DOHH2 (cell line): ENCODE results near the gene SLC45A1.

Experiments
- EZH2phosphoT487 ChIP-seq: fragments of 200-600 bp; sonication (generic); IDR thresholded peaks from 2 replicates; pipeline ENCODE4 v1.6.1; 2017; ENCODE audit warnings: borderline replicate concordance, mild to moderate bottlenecking, antibody characterized with exemption, low read length, moderate library complexity, mixed read lengths
- TF ChIP-seq, protein P1 (sequence below): fragments of 200-600 bp; sonication (generic); IDR thresholded peaks from one replicate; pipeline ENCODE4 v1.5.1; 2014; ENCODE audit warnings: antibody characterized with exemption, mild to moderate bottlenecking, low read depth, low read length; ENCODE audit not compliant: poor library complexity, severe bottlenecking

DNA sequence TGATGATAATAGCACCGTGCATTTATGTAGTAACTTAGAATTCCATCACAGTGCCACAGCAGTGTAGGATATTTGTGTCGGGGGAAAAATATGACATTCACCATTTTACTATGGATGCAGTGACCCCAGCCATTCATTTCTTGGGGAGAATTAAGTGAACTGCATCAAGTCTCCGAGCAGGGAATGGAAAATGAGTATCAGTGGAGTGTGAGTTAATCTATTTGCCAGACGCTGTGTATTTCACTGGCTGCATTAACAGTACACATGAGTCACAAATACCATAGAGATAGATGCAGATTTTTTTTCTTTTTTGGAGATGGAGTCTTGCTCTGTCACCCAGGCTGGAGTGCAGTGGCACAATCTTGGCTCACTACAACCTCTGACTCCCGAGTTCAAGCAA is 33.8 kb upstream of the SLC45A1 start:
- TF ChIP-seq, protein P1, sequence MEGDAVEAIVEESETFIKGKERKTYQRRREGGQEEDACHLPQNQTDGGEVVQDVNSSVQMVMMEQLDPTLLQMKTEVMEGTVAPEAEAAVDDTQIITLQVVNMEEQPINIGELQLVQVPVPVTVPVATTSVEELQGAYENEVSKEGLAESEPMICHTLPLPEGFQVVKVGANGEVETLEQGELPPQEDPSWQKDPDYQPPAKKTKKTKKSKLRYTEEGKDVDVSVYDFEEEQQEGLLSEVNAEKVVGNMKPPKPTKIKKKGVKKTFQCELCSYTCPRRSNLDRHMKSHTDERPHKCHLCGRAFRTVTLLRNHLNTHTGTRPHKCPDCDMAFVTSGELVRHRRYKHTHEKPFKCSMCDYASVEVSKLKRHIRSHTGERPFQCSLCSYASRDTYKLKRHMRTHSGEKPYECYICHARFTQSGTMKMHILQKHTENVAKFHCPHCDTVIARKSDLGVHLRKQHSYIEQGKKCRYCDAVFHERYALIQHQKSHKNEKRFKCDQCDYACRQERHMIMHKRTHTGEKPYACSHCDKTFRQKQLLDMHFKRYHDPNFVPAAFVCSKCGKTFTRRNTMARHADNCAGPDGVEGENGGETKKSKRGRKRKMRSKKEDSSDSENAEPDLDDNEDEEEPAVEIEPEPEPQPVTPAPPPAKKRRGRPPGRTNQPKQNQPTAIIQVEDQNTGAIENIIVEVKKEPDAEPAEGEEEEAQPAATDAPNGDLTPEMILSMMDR, result no peak
- no peak for TF ChIP-seq EZH2phosphoT487
